GM19351 (cell line): ENCODE results near the gene RHOA.
"Not testable (repeated sequence)": the region's sequence is repeated elsewhere in the genome, so short reads cannot be mapped to it uniquely, and the experiment has no call there.

Experiments used
- ATAC-seq: cut with Tn5 transposase; IDR thresholded peaks from one replicate; pipeline ENCODE4 v1.9.1; 2021; ENCODE audit warnings: mild to moderate bottlenecking, moderate library complexity; ENCODE audit not compliant: unreplicated experiment

Gene RHOA

DNA sequence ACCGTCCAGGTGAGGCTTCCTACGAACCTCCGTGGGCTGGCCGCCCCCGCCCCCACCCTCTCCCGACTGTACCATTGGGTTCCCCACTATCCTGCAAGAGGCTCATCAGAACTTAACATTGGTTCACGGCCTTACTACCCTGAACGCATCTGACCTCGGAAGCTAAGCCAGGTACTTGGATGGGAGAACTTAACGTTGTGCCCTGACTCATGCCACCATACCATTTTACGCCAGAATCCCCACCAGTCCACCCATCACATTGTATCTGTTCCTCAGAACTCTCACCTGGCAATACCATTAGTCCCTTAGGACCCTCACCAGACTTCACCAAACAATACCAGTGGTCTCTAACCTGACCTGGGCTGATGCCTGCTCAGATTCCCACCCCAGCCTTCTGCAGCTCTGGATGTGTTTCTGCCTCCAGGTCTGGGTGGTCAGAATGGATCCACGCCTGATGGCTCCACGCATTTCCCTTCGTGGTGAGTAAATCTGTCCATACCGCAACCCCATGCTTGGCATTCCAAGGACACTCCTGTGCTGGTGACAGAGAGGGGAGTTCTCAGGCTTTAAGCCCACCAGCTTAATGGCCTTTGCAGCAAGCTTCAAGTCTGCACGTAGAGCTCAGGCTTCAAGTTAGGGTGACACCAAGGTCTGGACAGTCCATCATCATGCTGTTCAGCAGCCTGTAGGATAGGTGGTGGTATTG is 1.0 kb upstream of the RHOA start:
- no peak for ATAC-seq

- peak; percentile 18 for ATAC-seq
Measured at GRCh38 chr3:49411535-49411967, 225 bp downstream of the RHOA start.

DNA sequence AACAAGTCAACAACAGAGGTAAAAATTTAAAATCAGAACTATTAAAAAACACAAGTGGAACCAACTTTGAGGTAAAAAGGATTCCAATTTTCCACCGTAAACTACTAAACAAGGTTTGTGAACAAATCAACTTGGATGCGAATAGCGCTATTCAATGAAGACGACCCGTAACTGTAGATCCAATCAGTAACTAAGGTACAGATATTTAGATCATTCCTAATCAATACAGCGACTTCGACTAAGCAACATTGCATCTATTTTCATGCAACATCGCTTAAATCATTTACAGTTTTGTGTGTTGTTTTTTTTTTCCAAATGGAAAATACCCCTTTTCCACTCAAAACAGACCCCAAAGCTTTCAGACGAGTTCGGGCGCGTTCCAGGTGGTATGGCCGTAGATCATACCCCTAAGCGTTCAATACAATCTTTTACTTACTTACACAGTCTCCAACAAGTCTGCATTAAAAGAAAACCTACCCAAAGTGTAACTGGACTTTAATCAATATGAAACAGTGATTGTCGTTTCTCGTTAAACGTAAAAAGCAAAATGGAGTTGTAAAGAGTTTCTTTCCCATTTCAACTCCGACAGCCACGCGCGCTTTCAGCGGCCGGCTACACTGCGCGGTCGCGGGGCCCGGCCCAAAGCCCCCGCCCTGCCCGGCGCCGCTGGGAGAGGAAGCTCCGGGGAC is 786 bp downstream of the RHOA start:
- ATAC-seq: no peak

DNA sequence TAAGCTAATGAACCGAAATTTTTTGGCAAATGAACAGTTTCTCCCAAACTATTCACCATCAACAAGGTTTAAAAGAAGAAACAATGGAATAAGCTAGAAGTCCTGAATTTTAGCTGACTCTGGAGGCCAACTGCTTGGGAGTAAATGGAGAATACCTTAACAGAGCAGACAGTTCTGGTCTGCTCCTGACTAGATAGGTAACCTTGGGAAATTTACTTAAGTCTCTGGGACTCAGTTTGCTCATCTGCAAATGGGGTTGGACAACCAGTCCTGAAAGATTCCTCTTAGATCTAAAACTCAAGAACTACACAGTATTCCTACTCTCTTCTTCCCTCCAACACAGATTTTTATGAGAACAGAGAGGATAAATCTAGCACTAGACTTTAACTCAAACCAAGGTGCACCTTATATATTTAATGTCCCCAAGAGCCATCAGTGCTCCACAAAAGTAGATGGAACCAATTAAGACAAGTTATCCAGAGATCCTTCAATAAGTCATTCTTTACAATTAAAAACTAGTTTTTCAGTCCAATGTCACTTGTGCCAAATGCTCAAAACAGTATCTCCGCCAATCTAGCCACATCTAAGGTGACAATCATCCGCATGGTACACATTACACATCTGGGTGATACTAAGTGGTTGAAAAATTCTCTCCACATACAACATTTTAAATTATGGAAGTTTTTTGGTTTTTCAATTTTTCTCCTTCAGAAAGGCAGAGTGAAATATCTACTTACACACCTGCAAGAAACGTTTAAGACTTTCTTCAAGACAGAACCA is 1.5 kb downstream of the RHOA start:
- ATAC-seq: no peak

DNA sequence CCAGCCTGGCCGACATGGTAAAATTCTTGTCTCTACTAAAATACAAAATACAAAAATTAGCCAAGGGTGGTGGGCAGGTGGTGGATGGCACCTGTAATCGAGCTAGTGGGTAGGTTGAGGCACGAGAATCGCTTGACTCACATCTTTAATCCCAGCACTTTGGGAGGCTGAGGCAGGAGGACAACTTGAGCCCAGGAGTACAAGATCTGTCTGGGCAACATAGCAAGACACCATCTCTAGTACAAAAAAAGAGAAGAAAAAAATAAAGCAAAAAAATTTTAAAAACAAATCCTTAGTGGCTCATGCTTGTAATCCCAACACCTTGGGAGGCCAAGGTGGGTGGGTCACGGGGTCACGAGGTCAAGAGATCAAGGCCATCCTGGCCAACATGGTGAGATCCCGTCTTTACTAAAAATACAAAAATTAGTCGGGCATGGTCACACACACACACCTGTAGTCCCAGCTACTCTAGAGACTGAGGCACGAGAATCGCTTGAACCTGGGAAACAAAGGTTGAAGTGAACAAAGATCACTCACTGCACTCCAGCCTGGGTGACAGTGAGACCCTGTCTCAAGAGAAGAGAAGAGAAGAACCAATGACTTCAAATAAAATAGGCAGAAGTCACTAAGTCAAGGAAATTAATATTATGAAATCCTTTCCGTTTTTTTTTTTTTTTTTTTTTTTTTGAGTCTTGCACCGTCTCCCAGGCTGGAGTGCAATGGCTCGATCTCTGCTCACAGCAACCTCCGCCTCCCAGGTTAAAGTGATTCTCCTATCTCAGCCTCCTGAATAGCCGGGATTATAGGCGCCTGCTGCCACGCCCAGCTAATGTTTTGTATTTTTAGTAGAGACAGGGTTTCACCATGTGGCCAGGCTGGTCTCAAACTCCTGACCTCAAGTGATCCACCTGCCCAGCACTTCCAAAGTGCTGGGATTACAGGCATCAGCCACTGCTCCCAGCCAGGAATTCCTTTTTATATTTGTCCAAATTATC is 4.9 kb downstream of the RHOA start:
- ATAC-seq: no peak

- not testable (repeated sequence) for ATAC-seq
Measured at GRCh38 chr3:49405570-49405969, 6.2 kb downstream of the RHOA start.

GRCh38 chr3:49403891-49404290 is 7.9 kb downstream of the RHOA start:
- ATAC-seq: no peak

GRCh38 chr3:49401766-49402165 is 10.0 kb downstream of the RHOA start:
- no peak for ATAC-seq

DNA sequence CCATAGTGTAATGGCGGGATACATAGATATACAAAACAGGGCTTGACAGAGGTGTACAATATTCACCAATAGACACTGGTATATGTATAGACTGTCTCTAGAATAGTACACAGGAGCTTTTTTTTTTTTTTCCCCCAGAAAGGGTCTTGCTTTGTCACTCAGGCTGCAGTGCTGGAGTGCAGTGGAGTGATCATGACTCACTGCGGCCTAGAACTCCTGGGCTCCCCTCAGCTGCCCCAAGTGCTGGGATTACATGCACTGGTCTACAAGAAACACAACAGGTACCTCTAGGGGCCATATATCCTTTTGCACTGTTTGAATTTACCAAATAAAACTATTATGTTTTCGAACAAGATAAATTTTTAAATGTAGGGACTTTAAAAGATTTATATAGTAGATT is 12.3 kb downstream of the RHOA start:
- no peak for ATAC-seq

DNA sequence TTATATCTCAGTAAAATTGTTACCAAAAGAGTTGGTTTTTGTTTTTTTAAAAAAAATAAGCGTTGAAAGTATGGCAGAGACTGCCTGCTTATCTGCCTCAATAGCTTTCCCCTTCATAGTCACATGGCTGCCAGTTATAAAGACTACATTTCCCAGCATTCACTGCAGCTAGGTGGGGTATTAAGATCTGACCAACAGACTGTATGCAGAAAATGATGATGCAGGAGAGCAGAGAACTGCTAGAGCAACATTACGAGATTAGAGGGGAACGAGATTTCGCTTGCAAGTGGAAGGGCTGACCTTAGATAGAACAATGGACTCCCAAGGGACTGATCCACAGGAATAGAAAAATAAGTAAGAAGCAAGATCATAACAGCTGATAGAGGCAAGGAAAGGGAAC is 14.3 kb downstream of the RHOA start:
- no peak for ATAC-seq

GRCh38 chr3:49391310-49391709 is 20.5 kb downstream of the RHOA start:
- ATAC-seq: not testable (repeated sequence)

DNA sequence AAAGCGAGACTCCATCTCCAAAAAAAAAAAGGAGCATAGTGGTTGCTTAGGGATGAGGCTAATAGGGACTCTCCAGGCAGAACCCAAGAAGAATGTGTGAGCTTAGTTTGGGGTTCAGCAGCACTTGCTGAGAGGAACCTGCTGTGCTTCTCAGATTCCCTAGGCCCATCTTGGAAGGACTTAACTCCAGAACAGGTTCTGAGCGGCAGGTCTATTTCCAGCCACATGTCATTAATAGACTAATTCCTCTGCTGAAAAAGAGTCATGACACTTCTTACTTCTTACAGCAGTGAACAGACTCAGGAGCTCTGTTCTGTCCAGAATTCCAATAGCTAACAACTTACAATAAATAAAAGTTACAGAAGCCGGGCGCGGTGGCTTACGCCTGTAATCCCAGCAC is 22.5 kb downstream of the RHOA start:
- no peak for ATAC-seq

DNA sequence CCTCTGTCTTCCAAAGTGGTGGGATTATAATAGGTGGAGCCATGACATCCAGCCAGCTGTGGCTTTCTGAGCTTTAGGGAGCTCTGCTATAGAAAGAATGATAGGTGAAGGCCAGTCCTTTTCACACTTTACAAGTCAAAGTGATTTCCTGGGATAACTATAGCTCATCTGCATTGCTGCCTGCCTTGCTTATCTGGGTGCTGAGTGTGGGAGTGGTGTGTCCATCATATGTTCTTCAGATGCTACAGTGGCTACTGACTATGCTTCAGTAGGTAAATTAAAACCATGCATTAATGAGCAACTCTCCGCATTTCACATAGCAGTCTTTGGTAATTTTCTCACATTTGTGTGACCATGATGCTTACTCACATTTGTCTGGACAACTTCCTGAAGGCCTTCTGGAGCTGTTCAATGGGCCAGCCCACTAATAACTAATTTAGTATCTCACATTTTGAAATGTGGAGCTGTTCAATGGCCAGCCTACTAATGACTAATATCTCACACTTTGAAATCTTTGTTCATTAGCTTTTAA is 23.4 kb downstream of the RHOA start:
- ATAC-seq: no peak

- no peak for ATAC-seq
Measured at GRCh38 chr3:49387721-49388120, 24.1 kb downstream of the RHOA start.

- no peak for ATAC-seq
Measured at GRCh38 chr3:49386056-49386756, 25.6 kb downstream of the RHOA start.

GRCh38 chr3:49385617-49386016 is 26.2 kb downstream of the RHOA start:
- no peak for ATAC-seq

GRCh38 chr3:49383387-49383786 is 28.4 kb downstream of the RHOA start:
- ATAC-seq: no peak

DNA sequence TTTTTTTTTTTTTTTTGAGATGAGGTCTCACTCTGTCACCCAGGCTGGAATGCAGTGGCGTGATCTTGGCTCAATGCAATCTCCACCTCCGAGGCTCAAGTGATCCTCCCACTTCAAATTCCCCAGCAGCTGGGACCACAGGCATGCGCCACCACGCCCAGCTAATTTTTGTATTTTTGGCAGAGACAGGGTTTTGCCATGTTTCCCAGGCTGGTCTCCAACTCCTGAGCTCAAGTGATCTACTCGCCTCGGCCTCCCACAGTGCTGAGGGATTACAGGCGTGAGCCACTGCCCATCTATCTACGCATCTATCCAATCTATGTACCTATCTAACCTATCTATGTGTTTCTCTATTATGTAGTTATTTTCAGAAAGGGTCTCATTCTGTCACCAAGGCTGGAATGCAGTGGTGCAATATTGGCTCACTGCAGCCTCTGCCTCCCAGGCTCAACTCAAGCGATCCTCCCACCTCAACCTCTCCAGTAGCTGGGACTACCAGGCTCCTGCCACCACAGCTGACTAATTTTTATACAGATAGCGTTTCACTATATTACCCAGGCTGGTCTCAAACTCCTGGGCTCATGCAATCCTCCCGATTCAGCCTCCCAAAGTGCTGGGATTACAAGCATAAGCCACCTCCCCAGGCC is 33.4 kb downstream of the RHOA start:
- ATAC-seq: no peak

DNA sequence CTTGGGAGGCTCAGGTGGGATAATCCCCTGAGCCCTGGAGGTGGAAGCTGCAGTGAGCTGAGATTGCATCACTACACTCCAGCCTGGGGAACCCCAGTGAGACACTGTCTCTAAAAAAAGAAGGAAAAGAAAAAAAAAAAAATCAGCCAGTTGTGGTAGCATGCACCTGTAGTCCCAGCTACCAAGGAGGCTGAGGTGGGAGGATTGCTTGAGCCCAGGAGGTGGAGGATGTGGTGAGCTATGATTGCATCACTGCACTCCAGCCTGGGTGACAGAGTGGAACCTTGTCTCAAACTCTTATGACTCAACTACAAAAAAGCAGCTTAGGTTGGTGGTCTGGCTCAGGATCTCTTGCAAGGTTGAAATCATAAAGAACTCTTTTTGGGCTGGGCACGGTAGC is 34.3 kb downstream of the RHOA start:
- no peak for ATAC-seq
